PC-3 (cell line): ENCODE measurements around the gene OXCT1. TPM values are rescaled to one million over a fixed set of nuclear protein-coding genes. Genes with fewer than 3 reads are reported as not detected.
"Not testable (repeated sequence)": the region's sequence is repeated elsewhere in the genome, so short reads cannot be mapped to it uniquely, and the experiment has no call there.

ENCODE experiments used
- ATAC-seq: fragments of 200-7000 bp; cut with Tn5 transposase; 2 replicates; pipeline ENCODE4 v1.9.1; 2020; ENCODE audit warnings: mild to moderate bottlenecking, moderate library complexity
- BruUV-seq: library from RNA; stranded (reverse); fragments of 400-500 nt; replicated peaks from 2 replicates; lab custom pipeline; 2021; lab: Mats Ljungman, UMichigan
- CTCF ChIA-PET: fragments of 300-600 bp; sonication (Branson Sonifier 250); formaldehyde crosslinking; loops from one replicate; lab custom pipeline; 2022; ENCODE audit warnings: antibody characterized with exemption; lab: Charles Lee
- POLR2A ChIA-PET: fragments of 300-600 bp; sonication (Branson Sonifier 250); formaldehyde crosslinking; loops from one replicate; lab custom pipeline; 2022; ENCODE audit warnings: antibody characterized with exemption; ENCODE audit not compliant: unreplicated experiment; lab: Charles Lee
- DNase-seq: peaks from one replicate; pipeline ENCODE4 v3.0.0-alpha.2; 2015
- H2AFZ ChIP-seq: fragments of 300-600 bp; sonication (generic); 2 replicates; pipeline ENCODE4 v1.6.0; 2016; ENCODE audit warnings: antibody characterized with exemption, low read length
- H3F3A ChIP-seq: fragments of 300-600 bp; sonication (generic); one replicate; pipeline ENCODE4 v1.6.0; 2017; ENCODE audit warnings: antibody characterized with exemption, low read length, control low read depth, mild to moderate bottlenecking; ENCODE audit not compliant: unreplicated experiment
- H3K27ac ChIP-seq: fragments of 300-600 bp; sonication (generic); 2 replicates; pipeline ENCODE4 v1.5.1; 2016; ENCODE audit warnings: mild to moderate bottlenecking, low read length
- H3K27me3 ChIP-seq: fragments of 300-600 bp; sonication (generic); 2 replicates; pipeline ENCODE4 v1.6.1; 2016; ENCODE audit warnings: low read length, mixed read lengths
- H3K36me3 ChIP-seq: fragments of 300-600 bp; sonication (generic); 2 replicates; pipeline ENCODE4 v1.6.1; 2016; ENCODE audit warnings: low read depth, mixed run types, low read length, mixed read lengths
- H3K4me1 ChIP-seq: fragments of 300-600 bp; sonication (generic); 2 replicates; pipeline ENCODE4 v1.5.1; 2016; ENCODE audit warnings: low read length; ENCODE audit not compliant: insufficient read depth
- H3K4me2 ChIP-seq: fragments of 300-600 bp; sonication (generic); 2 replicates; pipeline ENCODE4 v1.6.0; 2016; ENCODE audit warnings: low read length
- H3K4me3 ChIP-seq: fragments of 300-600 bp; sonication (generic); 2 replicates; pipeline ENCODE4 v1.5.1; 2016; ENCODE audit warnings: mild to moderate bottlenecking, low read length, mixed read lengths
- H3K79me2 ChIP-seq: fragments of 300-600 bp; sonication (generic); 2 replicates; pipeline ENCODE4 v1.6.1; 2017; ENCODE audit warnings: low read length, mixed read lengths
- H3K9ac ChIP-seq: fragments of 300-600 bp; sonication (generic); 2 replicates; pipeline ENCODE4 v1.6.0; 2016; ENCODE audit warnings: mild to moderate bottlenecking, low read length
- H3K9me2 ChIP-seq: fragments of 300-600 bp; sonication (generic); replicated peaks from 2 replicates; pipeline ENCODE4 v1.6.1; 2016; ENCODE audit warnings: mixed run types, low read length, mixed read lengths
- H3K9me3 ChIP-seq: fragments of 300-600 bp; sonication (generic); 2 replicates; pipeline ENCODE4 v1.6.1; 2016; ENCODE audit warnings: low read length, mixed read lengths
- H4K20me1 ChIP-seq: fragments of 300-600 bp; sonication (generic); 2 replicates; pipeline ENCODE4 v1.6.1; 2016; ENCODE audit warnings: low read length, mixed read lengths
- EZH2 ChIP-seq: fragments of 300-600 bp; sonication (generic); IDR thresholded peaks from one replicate; pipeline ENCODE4 v1.6.1; 2017; ENCODE audit warnings: antibody characterized with exemption, mild to moderate bottlenecking, low read length; ENCODE audit not compliant: unreplicated experiment
- EZH2phosphoT487 ChIP-seq: fragments of 300-600 bp; sonication (generic); IDR thresholded peaks from 2 replicates; pipeline ENCODE4 v1.6.1; 2018; ENCODE audit warnings: mild to moderate bottlenecking, antibody characterized with exemption, low read length, borderline replicate concordance
- intact Hi-C: fragments of 100-400 bp; cut with micrococcal nuclease; formaldehyde crosslinking; loops from 2 replicates; pipeline ENCODE4 v1.9.0; 2023
- total RNA-seq: library from RNA; depleted of rRNA; stranded (reverse); fragments of >200 nt; gene quantifications from 2 replicates; pipeline ENCODE4 v1.2.3, GENCODE V29; 2014
- TF ChIP-seq, protein P1 (sequence below): fragments of 300-600 bp; sonication (generic); conservative IDR thresholded peaks from 2 replicates; pipeline ENCODE4 v1.5.1; 2017; ENCODE audit warnings: antibody characterized with exemption, low read depth, mild to moderate bottlenecking, low read length

OXCT1 gene
- total RNA-seq, 1 experiment from 2014 or later, result 25.5 TPM

DNA sequence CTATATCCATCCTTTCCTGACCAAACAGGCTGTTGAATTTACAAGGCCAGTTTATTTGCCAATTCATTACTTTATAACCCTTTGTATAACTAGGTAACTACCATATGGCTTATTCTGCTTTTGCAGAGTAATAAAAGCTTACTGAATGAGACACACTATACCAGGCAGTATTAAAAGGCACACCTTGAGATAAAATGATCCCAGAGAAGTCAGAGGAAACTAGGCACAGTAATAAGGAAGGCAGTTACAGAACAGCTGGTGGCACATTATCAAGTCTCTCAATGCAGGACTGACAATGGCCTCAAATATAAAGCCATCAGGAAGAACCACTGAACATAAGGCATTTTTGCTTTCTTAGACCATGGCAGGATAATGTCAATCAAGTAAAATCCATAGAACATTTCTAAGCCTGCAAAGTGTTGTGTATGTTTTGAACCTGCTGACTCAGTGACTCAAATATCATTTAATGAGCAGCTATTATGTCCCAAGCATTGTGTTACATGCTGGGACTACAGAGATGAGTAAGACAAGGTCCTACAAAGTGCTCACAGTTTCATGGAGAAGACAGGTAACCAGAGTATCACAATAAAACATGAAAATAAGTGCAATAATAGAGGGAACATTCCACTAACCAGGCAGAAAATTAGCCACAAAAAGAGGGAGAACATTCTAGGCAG lies 52.5 kb downstream of the OXCT1 start:
- ATAC-seq (peak; percentile 57), DNase-seq (no peak)
- TF ChIP-seq, protein P1, sequence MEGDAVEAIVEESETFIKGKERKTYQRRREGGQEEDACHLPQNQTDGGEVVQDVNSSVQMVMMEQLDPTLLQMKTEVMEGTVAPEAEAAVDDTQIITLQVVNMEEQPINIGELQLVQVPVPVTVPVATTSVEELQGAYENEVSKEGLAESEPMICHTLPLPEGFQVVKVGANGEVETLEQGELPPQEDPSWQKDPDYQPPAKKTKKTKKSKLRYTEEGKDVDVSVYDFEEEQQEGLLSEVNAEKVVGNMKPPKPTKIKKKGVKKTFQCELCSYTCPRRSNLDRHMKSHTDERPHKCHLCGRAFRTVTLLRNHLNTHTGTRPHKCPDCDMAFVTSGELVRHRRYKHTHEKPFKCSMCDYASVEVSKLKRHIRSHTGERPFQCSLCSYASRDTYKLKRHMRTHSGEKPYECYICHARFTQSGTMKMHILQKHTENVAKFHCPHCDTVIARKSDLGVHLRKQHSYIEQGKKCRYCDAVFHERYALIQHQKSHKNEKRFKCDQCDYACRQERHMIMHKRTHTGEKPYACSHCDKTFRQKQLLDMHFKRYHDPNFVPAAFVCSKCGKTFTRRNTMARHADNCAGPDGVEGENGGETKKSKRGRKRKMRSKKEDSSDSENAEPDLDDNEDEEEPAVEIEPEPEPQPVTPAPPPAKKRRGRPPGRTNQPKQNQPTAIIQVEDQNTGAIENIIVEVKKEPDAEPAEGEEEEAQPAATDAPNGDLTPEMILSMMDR, result no peak
- no peak for TF ChIP-seq EZH2phosphoT487
- TF ChIP-seq EZH2, result no peak
- Histone ChIP-seq H3K79me2 (no peaks in the 10 kb centered on the region), H4K20me1 (no peaks in the 10 kb centered on the region), H3F3A (no peaks in the 10 kb centered on the region), H3K9me3 (no peaks in the 10 kb centered on the region), H2AFZ (no peak overlapping the region), H3K4me2 (no peak overlapping the region), H3K27me3 (no peaks in the 10 kb centered on the region), H3K27ac (no peak overlapping the region), H3K36me3 (no peaks in the 10 kb centered on the region), H3K4me1 (no peaks in the 10 kb centered on the region), H3K9me2 (no peaks in the 10 kb centered on the region), H3K4me3 (no peak overlapping the region), H3K9ac (no peak overlapping the region)
- intact Hi-C loops, result no loop called here
- no TSS peak for BruUV-seq
- CTCF ChIA-PET, result no interaction called here
- POLR2A ChIA-PET, result interaction anchor here (0.5 to 0.6 kb wide), 2 partner anchors 31 to 42 kb away, joined by 3 to 25 read pairs; no protein-coding TSS in a partner anchor

DNA sequence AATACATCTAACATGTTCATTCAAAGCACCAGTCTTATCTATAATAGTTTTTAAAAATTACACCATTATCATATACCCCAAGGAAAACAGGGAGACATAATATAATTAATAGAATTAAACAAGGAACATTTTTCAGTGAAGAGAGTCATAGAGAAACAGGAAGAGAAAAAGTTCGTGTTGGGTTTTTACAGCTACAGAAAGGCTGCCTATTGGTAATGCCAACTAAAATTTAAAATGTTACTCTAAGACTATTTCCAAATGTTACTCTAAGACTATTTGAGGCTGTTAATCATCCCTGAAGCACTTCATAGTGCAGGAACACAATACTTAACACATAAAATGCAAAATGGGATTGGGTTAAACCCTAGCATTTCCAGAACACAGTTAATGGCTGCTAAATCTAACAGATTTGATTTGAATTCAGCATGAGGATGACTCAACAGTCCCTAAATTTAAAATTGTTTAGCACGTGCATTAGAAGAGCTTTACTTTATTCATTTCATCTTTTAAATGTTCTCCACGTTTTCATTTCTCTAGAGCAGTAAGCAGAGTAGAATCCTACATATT lies 54.5 kb downstream of the OXCT1 start:
- no peaks in the 10 kb centered on the region for H3K79me2 ChIP-seq
- ChIA-PET CTCF (no interaction called here), POLR2A (no interaction called here)
- ATAC-seq (no peak), DNase-seq (no peak)
- no peaks in the 10 kb centered on the region for H3K27me3 ChIP-seq
- H3K9me3 ChIP-seq, result no peaks in the 10 kb centered on the region
- H3K4me1 ChIP-seq, result no peaks in the 10 kb centered on the region
- no peaks in the 10 kb centered on the region for H3K36me3 ChIP-seq
- no peaks in the 10 kb centered on the region for H3K9me2 ChIP-seq
- H4K20me1 ChIP-seq, result no peaks in the 10 kb centered on the region
- TF ChIP-seq, protein P1, result no peak
- TF ChIP-seq EZH2 (no peak), EZH2phosphoT487 (no peak)
- H3F3A ChIP-seq, result no peaks in the 10 kb centered on the region
- no TSS peak for BruUV-seq
- H3K27ac ChIP-seq, result no peak overlapping the region
- no peak overlapping the region for H3K4me3 ChIP-seq
- intact Hi-C loops, result no loop called here
- no peak overlapping the region for H3K9ac ChIP-seq
- no peak overlapping the region for H2AFZ ChIP-seq
- no peak overlapping the region for H3K4me2 ChIP-seq

DNA sequence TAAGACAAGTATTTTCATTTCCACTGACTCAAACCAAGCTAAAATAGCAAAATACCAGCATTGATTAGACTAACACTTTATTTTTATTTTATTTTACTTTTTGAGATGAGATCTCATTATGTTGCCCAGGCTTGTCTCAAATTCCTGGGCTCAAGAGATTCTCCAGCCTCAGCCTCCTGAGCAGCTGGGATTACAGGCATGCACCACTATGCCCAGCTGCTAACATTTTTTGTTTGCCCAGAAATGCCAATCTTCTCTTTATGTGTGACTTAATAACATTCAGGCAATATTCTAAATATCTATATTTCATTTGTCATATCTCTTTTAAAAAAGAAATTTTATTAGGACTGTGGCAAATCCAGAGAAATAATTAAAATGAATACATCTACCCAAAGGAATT lies 55.0 kb downstream of the OXCT1 start:
- Histone ChIP-seq H3K9me2 (no peaks in the 10 kb centered on the region), H3K4me3 (no peak overlapping the region), H3K79me2 (no peaks in the 10 kb centered on the region), H3K4me2 (no peak overlapping the region), H2AFZ (no peak overlapping the region), H3K4me1 (no peaks in the 10 kb centered on the region), H3K9ac (no peak overlapping the region), H4K20me1 (no peaks in the 10 kb centered on the region), H3K36me3 (no peaks in the 10 kb centered on the region), H3K9me3 (no peaks in the 10 kb centered on the region), H3K27ac (no peak overlapping the region), H3K27me3 (no peaks in the 10 kb centered on the region), H3F3A (no peaks in the 10 kb centered on the region)
- TF ChIP-seq, protein P1, result no peak
- TF ChIP-seq EZH2phosphoT487 (no peak), EZH2 (no peak)
- no peak for DNase-seq
- BruUV-seq, result no TSS peak
- intact Hi-C loops, result no loop called here
- ChIA-PET CTCF (no interaction called here), POLR2A (no interaction called here)
- no peak for ATAC-seq

DNA sequence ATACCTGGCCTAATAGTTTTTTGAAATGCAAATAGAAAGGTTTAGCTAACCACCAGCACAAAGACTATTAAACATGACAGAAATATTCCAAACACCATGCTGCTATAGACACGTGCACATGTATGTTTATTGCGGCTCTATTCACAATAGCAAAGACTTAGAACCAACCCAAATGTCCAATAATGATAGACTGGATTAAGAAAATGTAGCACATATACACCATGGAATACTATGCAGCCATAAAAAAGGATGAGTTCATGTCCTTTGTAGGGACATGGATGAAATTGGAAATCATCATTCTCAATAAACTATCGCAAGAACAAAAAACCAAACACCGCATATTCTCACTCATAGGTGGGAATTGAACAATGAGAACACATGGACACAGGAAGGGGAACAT lies 55.9 kb downstream of the OXCT1 start:
- H3K27ac ChIP-seq, H3K36me3 ChIP-seq, H3K79me2 ChIP-seq, intact Hi-C loops, H3F3A ChIP-seq, H3K9ac ChIP-seq, H3K27me3 ChIP-seq, CTCF ChIA-PET, H3K4me1 ChIP-seq, H3K4me3 ChIP-seq, H3K9me2 ChIP-seq, H3K9me3 ChIP-seq, H3K4me2 ChIP-seq, H2AFZ ChIP-seq, ATAC-seq, DNase-seq, H4K20me1 ChIP-seq, BruUV-seq: not testable (repeated sequence)
- POLR2A ChIA-PET, result interaction anchor here (0.7 kb wide), 1 partner anchor 10 kb away, joined by 5 read pairs; no protein-coding TSS in a partner anchor
